Osteoblast (primary cell): ENCODE results near the gene ODF2. TPM values are rescaled to one million over a fixed set of nuclear protein-coding genes. Genes with fewer than 3 reads are reported as not detected.

Source experiments
- DNase-seq: peaks from one replicate; pipeline ENCODE4 v3.0.0; 2011; ENCODE audit warnings: low spot score, mixed read lengths; ENCODE audit not compliant: insufficient read length; ENCODE audit errors: missing footprints
- H2AFZ ChIP-seq: 2 replicates; pipeline ENCODE4 v1.6.0; 2011; ENCODE audit warnings: mild to moderate bottlenecking, low read length
- H3K27ac ChIP-seq: 2 replicates; pipeline ENCODE4 v1.5.1; 2011; ENCODE audit warnings: mild to moderate bottlenecking, low read depth, low read length, moderate library complexity
- H3K27me3 ChIP-seq: 2 replicates; pipeline ENCODE4 v1.6.0; 2012; ENCODE audit warnings: mild to moderate bottlenecking, control low read depth, inconsistent platforms, low read length, moderate library complexity; ENCODE audit not compliant: insufficient read depth
- H3K36me3 ChIP-seq: 2 replicates; pipeline ENCODE4 v1.5.1; 2011; ENCODE audit warnings: mild to moderate bottlenecking, low read length, control low read depth, moderate library complexity; ENCODE audit not compliant: insufficient read depth
- H3K4me1 ChIP-seq: 2 replicates; pipeline ENCODE4 v1.5.1; 2011; ENCODE audit warnings: mild to moderate bottlenecking, low read length, control low read depth, moderate library complexity; ENCODE audit not compliant: insufficient read depth
- H3K4me2 ChIP-seq: 2 replicates; pipeline ENCODE4 v1.6.0; 2011; ENCODE audit warnings: mild to moderate bottlenecking, low read length; ENCODE audit not compliant: insufficient read depth
- H3K4me3 ChIP-seq: fragments of 200-600 bp; sonication (generic); 3 replicates; pipeline ENCODE4 v1.5.1; 2012; ENCODE audit warnings: mild to moderate bottlenecking, low read length, inconsistent platforms; ENCODE audit not compliant: insufficient read depth
- H3K79me2 ChIP-seq: 2 replicates; pipeline ENCODE4 v1.6.0; 2012; ENCODE audit warnings: mild to moderate bottlenecking, low read length, control low read depth, inconsistent platforms; ENCODE audit not compliant: insufficient read depth
- H3K9me3 ChIP-seq: 2 replicates; pipeline ENCODE4 v1.5.1; 2011; ENCODE audit warnings: low read depth, low read length, control low read depth
- H4K20me1 ChIP-seq: 2 replicates; pipeline ENCODE4 v1.6.0; 2012; ENCODE audit warnings: mild to moderate bottlenecking, low read length, control low read depth; ENCODE audit not compliant: insufficient read depth
- total RNA-seq: library from RNA; depleted of rRNA; stranded (reverse); fragments of >200 nt; gene quantifications from 2 replicates; pipeline ENCODE4 v1.2.3, GENCODE V29; 2012
- TF ChIP-seq, protein P1 (sequence below): IDR thresholded peaks from 2 replicates; pipeline ENCODE4 v1.5.1; 2011; ENCODE audit warnings: mild to moderate bottlenecking, low read depth, low read length, moderate library complexity; ENCODE audit errors: extremely low read depth

The ODF2 gene
- total RNA-seq, 1 donor: 26.4 TPM

DNA sequence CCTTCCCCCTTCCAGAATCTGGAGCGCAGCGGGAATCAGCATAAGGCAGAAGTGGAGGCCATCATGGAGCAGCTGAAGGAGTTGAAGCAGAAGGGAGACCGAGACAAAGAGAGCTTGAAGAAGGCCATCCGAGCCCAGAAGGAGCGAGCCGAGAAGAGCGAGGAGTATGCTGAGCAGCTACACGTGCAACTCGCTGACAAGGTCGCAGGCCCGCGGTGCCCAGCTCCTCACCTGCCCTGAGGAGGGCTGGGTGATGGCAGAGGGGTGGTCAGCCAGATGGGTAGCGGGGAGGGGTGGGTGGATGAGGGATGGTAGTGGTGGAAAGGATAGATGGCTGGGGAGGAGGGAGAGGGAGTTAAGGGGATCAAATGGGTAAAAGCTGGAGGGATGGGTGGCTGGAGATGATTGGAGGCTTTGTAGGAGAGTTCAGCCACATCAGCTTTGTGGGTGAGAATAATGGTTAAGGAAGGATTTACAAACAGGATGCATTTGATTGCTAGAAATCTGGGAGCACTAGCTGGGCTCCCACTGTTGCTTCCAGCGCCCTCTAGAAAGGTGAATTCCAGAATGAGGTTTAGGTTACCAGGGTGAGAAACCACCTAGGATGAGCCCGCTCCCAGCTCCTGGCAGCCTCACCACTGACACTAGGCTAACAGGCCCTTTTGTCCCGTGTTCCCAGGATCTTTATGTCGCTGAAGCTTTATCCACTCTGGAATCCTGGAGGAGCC, 29.0 kb downstream of the ODF2 start:
- DNase-seq: no peak
- TF ChIP-seq, protein P1, sequence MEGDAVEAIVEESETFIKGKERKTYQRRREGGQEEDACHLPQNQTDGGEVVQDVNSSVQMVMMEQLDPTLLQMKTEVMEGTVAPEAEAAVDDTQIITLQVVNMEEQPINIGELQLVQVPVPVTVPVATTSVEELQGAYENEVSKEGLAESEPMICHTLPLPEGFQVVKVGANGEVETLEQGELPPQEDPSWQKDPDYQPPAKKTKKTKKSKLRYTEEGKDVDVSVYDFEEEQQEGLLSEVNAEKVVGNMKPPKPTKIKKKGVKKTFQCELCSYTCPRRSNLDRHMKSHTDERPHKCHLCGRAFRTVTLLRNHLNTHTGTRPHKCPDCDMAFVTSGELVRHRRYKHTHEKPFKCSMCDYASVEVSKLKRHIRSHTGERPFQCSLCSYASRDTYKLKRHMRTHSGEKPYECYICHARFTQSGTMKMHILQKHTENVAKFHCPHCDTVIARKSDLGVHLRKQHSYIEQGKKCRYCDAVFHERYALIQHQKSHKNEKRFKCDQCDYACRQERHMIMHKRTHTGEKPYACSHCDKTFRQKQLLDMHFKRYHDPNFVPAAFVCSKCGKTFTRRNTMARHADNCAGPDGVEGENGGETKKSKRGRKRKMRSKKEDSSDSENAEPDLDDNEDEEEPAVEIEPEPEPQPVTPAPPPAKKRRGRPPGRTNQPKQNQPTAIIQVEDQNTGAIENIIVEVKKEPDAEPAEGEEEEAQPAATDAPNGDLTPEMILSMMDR: no peak
- H3K4me2 ChIP-seq: no peak overlapping the region
- no peaks in the 10 kb centered on the region for H3K9me3 ChIP-seq
- no peaks in the 10 kb centered on the region for H3K79me2 ChIP-seq
- H4K20me1 ChIP-seq: no peaks in the 10 kb centered on the region
- no peaks in the 10 kb centered on the region for H3K4me1 ChIP-seq
- H2AFZ ChIP-seq: no peak overlapping the region
- H3K27ac ChIP-seq: no peak overlapping the region
- H3K4me3 ChIP-seq: no peak overlapping the region
- no peaks in the 10 kb centered on the region for H3K27me3 ChIP-seq
- peaks cover 65% of the 10 kb centered on the region for H3K36me3 ChIP-seq

- Histone ChIP-seq H3K9me3 (no peaks in the 10 kb centered on the region), H2AFZ (no peak overlapping the region), H4K20me1 (no peaks in the 10 kb centered on the region), H3K27ac (no peak overlapping the region), H3K27me3 (no peaks in the 10 kb centered on the region), H3K4me1 (no peaks in the 10 kb centered on the region), H3K36me3 (peaks cover 67% of the 10 kb centered on the region), H3K79me2 (no peaks in the 10 kb centered on the region), H3K4me3 (no peak overlapping the region), H3K4me2 (no peak overlapping the region)
- TF ChIP-seq, protein P1: no peak
- DNase-seq: no peak
Measured at GRCh38 chr9:128485414-128485855, 29.6 kb downstream of the ODF2 start.

DNA sequence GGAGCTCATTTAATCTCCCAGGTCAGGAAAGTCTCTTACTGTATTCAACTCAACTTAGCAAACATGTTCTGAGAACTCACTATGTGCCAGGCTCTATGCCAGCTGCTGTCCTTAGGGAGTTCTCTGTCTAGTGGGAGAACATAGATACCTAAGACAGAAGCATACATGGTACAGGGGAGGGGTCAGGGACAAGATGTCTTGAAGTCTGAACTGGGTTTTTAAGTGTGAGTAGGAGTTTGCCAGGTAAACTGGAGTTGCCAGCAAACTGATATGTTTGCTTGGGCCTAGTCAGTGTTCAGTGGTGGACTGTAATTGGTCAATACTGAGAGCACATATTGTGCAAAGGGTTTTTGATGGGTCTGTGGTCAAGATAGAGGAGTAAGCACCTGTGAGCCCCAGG, 30.4 kb downstream of the ODF2 start:
- H3K9me3 ChIP-seq: no peaks in the 10 kb centered on the region
- no peaks in the 10 kb centered on the region for H4K20me1 ChIP-seq
- TF ChIP-seq, protein P1: no peak
- H3K4me1 ChIP-seq: no peaks in the 10 kb centered on the region
- H3K4me3 ChIP-seq: no peak overlapping the region
- no peak overlapping the region for H2AFZ ChIP-seq
- H3K79me2 ChIP-seq: no peaks in the 10 kb centered on the region
- peaks cover 70% of the 10 kb centered on the region for H3K36me3 ChIP-seq
- no peak for DNase-seq
- no peak overlapping the region for H3K4me2 ChIP-seq
- H3K27me3 ChIP-seq: no peaks in the 10 kb centered on the region
- H3K27ac ChIP-seq: no peak overlapping the region

GRCh38 chr9:128493424-128493823, 37.6 kb downstream of the ODF2 start:
- H2AFZ ChIP-seq: no peak overlapping the region
- H3K79me2 ChIP-seq: no peaks in the 10 kb centered on the region
- TF ChIP-seq, protein P1: no peak
- DNase-seq: no peak
- H3K36me3 ChIP-seq: peaks cover 75% of the 10 kb centered on the region
- H3K4me1 ChIP-seq: no peaks in the 10 kb centered on the region
- H4K20me1 ChIP-seq: no peaks in the 10 kb centered on the region
- H3K27me3 ChIP-seq: no peaks in the 10 kb centered on the region
- H3K4me2 ChIP-seq: no peak overlapping the region
- H3K27ac ChIP-seq: no peak overlapping the region
- H3K9me3 ChIP-seq: no peaks in the 10 kb centered on the region
- no peak overlapping the region for H3K4me3 ChIP-seq
